Stimulated activated CD4-positive, alpha-beta T cell treated with anti-CD3 and anti-CD28 coated beads, TNF-alpha, amount 100 ng/mL, for 48 hours (primary cell): ENCODE results near the gene CHCHD3.

Experiments used
- DNase-seq, 3 donors: peaks; one replicate each; pipeline ENCODE4 v3.0.0-alpha.2; 2020; ENCODE audit warnings: low read depth in 3 of 3

Gene CHCHD3

DNA sequence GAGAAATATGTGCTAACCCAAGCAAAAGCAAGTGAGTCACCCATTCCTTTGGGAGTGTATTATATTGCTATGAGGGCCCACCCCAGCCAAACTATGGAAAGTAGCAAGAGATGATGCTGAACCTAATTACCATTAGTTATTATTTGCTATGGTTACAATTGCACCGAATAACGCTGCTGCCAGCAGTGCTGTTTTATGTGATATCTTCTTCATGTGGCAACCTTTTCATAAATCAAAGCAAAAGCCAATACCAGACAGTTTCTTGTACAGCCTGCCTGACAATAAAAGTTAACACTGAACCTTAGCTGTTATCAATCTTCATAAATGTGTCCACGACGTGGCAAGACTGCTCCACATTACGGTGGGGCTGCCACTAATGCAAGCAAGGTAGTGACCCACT, 263.9 kb downstream of the CHCHD3 start:
- no peak for DNase-seq

DNA sequence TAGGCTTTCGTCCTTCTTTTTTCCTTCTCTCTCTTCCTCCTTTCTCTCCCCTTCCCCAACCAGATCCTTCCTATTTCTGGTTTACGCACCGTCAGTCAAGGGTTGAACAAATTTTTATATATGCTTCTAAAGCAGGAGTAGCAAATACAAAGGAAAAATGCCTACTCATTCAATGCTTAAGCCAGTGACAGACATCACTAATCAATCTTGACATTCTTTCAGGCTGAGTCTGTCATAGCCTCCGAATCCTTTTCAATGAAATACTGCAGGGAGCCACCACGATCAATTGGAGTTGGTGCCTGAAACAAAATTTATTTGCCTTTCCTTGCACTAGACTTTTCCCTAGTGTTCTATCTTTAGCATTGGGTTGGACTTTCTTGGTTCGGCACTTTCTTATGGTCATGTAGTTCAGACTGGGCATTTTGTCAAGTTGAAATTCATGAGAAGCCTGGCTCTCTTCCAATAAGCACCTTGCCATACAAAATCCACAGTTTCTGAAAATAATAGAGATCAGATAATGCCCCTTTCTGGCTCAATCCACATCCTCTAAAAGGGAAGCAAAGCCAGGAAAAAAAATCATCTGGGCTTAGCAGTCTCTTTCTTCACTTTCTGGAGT, 266.1 kb downstream of the CHCHD3 start:
- DNase-seq, result no peak

DNA sequence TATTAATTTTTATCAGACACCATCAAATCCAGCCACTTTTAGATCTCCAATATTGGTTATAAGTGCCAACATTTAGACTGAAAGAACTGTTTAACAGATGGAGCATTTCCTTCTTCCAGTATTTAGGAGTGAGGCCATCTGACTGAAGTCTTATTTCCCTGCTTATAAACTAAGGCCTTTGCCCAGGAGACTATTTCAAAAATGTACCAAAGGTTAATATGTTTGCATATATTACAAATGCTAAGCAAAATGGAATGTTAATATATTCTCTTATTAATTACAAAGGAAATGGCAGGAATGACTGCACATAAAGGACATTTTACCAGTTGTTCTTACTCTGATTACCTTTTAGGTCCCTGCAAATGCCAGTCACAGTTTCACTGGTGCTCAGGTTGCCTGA, 266.8 kb downstream of the CHCHD3 start:
- no peak for DNase-seq

DNA sequence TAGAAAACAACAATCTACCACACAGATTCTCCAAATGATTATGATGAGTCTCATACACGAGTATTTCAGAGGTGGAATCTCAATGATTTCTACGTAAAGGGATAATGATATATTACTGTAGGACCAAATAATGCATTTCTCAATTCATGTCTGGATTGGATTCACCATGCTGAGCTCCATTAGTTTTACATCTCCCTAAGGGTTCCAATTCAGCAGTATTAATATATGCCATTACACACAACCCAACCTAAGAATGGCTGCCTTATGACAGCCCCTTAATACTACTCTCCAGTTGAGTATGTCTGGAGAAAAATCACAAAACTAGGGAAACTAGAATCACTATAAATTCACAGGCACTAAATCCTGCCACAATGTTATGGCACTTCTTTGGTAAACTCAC, 271.3 kb downstream of the CHCHD3 start:
- DNase-seq, result no peak

DNA sequence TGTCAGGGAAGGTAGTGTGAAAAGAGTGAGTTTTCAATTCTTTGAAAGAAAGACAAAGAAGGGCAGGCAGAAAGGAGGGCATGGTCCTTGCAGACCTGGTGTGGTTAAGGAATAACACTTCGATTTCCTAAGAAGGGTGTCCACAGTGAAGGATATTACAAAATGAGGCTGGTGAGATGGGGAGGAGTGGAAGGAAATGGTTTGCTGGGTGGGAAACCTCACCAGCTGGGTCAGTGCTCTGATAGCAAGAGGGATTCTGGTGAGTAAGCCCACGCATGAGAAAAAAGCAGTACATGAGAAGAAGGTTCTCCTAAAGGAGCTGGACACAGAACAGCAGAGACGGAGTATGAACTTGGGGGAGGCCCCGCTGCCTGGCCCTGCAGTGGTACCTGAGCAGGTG, 275.1 kb downstream of the CHCHD3 start:
- DNase-seq, result no peak

DNA sequence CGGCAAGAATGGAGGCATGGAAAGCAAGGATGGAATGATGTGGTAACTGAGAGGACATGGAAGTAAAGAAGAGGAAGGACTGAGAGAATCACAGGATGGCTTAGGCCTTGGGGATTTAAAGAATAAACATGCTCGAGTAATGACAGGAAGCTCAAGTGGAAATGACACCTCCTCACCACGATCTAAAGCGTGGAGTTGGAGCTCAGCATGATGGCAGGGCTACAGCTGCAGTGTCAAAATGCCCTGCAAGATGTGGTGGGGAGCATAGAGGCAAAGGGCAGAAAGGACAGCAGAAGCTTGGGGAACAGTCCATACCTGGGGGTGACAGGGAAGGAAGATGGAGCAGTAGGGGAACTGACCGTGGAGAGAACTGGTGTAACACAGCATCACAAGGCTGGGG, 276.1 kb downstream of the CHCHD3 start:
- DNase-seq, result no peak

DNA sequence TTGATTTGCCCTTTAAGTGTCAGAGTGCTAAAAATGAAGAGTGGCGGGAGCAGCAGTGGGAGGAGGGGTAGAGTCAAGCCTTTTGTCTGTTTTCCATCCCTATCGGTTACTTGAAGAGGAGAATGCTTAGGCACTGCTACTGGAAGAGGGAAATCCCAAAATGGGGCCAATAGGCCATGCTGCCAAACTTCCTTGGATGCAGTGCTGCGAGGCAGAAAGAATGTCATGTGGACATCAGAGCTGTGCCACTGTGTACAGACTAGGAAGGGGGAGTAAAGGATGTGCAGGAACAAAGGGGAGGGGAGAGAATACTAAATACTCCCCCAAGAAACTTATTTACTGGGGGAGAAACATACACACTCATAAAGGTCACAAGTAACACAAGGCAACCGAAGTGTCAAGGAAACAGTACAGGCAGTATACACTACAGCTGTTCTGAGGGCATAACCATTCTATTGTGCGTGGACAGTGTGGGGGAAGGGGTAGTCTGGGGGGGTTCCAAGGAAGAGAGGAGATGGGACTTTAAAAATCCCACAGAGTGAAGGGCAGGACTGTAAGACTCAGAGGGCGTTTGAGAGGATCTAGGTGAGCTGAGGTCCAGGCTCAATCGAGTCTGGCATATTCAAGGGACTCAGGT, 276.9 kb downstream of the CHCHD3 start:
- DNase-seq, result no peak

DNA sequence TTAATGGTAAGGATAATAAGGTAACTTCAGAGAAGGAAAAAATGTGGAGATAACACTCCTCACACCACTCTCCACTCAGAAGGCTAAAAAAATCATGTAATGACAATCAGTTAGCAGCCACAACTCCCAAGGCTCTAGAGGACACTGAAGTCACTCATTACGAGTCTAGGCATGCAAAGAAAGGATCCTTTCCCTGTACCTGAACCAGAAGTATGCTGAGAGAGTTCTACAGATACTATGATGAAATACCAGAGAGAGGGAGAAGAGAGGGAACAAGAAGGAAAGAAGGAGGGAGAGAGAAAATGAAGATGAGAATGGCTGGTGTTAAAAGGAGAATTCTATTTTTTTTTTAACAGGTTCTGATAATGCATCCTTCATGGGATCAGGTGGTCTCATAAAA, 281.4 kb downstream of the CHCHD3 start:
- DNase-seq, result no peak

DNA sequence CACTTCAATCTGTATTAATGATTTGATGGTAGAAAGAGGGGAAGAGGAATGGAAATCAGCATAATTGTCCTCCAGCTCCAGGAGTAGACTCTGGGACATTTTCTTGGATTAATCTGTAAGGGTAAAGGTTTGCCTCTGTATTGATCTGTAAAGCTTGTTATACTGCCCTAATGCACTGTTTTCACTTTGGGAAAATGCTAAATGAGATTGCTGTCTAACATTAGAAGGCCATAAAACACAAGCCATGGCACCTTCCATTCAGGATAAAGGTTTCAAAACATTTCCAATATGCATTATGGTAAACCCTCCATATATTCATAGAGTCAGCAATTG, 282.8 kb downstream of the CHCHD3 start:
- DNase-seq, result no peak

DNA sequence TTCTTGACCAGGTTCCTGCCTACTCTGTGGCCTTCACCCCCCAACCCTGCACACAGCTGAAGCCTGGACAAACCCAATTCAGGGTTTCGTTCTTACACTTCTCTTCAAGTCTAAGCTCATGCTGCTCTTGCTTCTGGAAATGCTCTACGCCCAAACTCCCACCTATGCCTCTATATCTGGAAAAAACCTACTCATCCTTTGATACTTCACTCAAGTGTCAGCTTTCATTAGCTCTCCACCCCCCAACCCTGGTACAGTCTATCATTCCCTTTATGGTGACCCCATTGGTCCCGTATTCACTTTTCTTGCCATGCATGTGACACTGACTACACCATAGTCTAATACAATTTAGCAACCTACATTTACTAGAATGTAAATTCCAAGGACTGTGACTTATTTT, 284.7 kb downstream of the CHCHD3 start:
- no peak for DNase-seq

DNA sequence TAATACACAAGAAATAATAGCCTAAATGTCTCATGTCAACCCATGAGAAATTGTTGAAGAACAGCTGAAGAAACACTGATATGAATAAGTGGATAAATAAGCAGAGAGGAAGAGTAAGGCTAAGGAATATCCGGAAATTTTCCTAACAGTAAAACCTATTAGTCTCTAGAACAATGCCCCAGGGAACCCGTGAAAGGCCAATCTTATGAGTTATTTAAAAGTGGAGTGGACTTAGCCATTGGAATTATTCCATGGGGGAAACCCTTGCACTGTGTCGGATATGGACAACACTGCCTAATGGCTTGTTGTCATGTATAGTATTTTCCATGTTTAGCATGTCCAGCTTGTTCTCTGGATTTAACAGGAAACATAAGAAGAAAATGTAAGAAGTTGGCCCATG, 288.4 kb downstream of the CHCHD3 start:
- DNase-seq, result no peak

DNA sequence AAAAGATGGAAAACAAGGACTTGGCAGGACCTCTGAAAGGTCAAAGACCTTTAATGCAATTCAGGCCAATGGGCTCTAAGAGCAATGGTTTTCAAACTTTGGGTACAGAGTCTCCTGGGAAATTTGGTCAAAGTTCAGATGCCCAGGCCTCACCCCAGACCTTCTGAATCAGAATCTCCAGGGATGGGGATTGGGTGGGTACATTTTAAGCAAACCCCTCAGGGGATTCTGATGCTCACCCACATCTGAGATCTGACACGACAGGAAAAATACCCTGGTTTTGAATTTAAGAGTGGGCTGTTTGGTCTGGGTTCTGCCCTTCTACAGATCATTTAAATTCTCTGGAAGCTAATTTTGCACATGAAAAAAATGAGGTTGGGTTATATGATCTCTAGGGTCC, 290.9 kb downstream of the CHCHD3 start:
- DNase-seq, result no peak

DNA sequence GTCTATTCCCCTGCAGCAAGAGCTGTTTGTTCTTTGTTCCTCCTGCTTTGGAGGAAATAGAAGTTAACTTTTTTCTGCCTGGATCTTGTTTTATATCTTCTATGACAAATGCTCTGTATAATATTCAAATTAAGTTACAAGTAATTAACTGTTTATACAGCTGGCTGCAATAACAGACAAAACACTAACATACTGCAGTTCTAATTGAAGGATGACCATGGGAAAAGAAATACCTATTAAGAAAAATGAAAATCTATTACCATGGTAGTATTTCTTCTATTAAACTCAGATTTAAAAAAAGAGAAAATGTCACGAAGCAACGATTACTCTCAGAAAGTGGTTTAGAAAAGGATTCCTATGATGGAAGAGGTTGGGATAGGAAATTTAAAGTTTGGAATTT, 291.8 kb downstream of the CHCHD3 start:
- no peak for DNase-seq

DNA sequence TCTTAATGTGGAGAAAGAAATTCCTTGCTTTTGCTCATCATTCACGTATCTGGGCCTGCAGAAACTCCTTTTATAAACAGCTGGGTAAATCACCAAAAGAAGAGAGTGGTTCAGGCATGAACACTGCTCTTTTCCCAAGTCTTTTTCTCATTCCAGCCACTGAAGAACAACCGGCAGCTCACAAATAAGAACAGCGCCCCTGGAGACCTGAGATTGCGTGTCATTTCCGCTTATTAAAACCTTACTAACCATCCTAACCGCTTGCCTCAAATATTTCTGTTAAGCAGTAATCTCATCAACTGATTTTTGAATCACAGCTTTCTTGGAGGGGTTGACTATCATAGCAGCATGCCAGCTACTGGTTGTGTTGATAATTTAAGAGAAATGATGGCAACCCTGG, 292.6 kb downstream of the CHCHD3 start:
- no peak for DNase-seq

DNA sequence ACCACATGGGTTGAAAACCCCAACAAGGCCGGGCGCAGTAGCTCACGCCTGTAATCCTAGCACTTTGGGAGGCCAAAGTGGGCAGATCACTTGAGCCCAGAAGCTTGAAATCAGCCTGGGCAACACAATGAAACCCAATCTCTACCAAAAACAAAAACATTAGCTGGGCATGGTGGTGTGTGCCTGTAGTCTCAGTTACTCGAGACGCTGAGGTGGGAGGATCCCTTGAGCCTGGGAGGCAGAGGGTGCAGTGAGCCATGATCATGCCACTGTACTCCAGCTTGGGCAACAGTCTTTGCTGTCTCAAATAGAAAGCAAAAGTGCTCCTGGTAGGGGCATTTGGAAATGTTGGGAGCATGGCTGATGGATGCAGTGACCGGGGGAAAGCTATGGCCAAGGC, 296.0 kb downstream of the CHCHD3 start:
- no peak for DNase-seq

DNA sequence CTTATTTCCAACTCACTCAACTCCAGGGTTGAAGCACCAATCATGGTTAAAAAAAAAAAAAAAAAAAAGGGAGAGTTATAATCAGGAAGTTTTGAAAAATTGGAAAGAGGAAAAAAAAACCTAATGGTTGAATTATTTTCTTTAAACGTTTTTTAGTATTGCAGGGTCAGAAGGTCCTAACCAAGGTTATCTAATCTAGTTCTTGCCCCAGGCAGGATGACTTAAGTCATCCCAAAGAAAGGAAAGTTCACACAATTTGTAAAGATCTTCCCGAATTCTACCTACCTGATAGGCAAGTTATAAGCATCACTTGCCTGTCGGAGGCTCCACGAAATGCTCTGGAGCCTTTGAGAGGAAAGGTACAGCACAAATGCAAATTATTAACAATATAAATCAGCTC, 297.5 kb downstream of the CHCHD3 start:
- DNase-seq, result no peak

DNA sequence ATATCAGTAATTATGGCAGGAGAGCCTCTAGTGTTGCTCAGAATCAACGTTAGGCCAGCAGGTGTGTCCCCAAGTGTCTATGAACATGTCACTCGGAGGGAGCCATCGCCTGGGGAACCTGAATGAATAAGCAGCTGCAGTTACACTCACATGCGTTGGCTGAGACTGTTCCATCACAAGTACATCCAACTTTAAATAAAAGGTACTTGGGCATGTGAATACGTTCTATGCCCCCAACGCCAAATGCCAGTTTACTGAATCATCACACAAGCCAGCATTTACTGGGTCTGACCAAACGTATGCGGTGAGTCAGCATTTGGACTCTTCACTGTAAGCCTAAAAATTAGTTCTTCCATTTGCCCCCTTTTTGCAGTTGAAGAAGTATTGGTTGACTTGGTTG, 298.1 kb downstream of the CHCHD3 start:
- DNase-seq, result no peak

DNA sequence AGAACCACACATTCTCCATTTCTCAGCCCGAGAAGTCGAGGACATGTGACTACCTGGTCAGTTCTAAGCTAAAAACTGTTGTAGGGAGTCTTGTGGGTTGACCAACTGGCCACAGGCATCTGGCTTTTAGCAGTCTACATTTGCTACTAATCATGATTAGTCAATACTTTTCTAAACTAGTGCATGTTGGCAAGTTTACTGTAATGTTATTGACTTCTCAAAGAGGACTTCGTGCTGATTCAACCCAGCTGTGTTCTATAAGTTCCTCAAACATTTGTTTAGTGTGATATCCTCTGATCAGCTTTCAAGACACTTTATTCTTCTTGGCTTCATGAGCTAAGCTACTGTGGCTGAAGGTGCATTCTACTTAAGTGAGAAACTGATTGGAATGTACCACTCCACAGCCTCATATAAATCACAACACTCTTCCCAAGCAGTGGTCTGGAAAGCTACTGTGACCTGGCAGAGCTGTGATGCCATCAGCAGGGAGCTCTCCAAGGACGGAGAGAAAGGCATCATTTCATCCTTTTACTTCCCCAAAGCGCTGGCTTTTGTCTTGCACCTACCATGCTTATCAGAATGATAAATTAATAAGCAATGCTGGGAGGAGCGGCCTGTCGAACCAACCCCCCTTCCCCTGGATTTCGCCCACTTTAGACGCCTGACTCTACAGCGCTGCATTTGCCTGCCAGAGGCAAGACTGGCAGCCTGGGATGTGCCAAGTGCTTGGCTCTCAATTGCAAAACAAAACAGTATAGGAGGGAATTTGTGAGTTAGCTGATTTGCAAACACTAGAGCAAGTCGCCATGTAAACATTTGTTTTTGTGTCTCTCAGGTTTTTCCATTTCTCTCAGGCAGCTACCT, 298.9 kb downstream of the CHCHD3 start:
- no peak for DNase-seq

DNA sequence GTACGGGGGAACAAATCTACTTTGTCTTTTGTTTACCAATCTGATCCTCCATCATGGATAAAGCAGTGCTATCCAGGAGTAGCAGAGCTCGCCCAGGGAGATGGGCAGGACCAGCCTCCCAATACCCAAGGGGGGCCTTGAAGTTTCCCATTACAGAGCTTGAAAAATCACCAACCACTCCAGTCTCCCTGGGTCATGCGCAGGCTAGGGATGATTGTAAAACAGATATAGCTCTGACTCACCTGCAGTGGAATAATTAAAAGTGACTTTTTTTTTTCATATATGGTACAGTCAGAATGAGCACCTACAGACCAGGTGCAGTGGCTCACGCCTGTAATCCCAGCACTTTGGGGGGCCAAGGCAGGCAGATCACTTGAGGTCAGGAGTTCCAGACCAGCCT, 301.1 kb downstream of the CHCHD3 start:
- no peak for DNase-seq

DNA sequence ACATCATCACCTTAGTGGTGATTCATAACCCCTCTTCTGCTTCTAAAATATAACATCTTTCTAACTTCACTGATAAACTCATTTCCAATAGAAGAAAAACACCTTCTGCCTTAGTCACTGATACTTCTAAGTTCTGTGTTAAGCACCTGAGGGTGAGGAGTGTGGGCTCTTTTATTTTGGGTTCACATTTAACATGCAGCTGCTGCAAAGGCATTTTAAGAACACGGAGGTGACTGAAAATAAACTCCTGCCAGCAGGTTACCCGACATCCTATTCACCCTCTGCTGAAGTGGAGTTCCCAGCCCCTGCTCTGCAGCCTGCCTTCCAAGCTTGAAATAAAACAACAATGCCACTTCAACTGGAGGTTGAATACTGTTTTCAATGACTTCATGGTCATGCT, 302.7 kb downstream of the CHCHD3 start:
- DNase-seq, result no peak

DNA sequence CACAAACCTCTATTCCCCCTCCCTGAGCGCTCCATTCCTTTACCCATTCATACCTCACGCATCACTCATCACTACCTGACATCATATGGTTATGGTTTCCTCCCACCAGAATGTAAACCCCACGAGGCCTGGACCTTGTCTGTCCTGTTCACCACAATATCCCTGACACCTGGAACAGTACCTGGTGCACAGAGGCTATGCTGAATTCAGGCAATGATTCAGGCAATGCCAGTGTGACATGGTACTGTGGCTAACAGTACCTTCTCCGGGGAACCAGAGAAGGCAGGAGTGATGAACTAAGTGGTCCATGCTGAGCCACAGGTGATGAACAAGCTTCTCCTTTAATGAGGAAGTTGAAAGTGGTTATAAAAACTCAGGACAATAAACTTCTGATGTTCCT, 303.1 kb downstream of the CHCHD3 start:
- no peak for DNase-seq

DNA sequence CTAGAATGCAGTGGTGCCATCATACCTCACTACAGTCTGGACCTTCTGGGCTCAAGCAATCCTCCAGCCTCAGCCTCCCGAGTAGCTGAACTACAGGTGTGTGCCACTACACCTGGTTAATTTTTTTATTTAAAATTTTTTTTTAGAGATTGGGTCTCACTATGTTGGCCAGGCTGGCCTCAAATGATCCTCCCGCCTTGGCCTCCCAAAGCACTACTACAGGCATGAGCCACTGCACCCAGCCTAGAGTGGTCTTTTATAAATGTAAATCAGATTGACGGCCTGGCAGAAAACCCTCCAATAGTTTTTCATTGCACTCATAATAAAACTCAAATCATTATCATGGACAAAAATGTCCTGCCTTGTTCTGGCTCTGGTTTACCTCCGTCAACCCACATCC, 303.9 kb downstream of the CHCHD3 start:
- no peak for DNase-seq

DNA sequence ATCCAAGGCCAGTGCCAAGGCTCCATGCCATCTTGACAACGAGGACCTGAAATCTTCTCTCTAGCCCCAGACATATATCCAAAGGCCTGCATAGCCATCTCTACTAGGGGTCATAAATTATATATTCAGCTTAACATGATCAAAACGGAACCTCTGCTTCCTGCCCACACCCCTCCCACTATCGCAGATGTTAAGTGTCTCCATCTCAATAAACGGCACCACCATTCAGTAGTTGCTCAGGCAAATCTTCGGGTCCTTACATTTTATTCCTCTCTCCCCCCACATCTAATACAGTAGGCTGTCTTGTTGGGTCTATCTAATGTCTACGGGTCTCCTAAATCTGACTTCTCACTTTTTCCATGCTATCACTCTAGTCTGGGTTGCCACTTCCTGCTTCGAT, 304.5 kb downstream of the CHCHD3 start:
- no peak for DNase-seq
